Stimulated activated naive CD4-positive, alpha-beta T cell (primary cell): ENCODE data around the gene KRT1.
"Not testable (repeated sequence)": the region's sequence is repeated elsewhere in the genome, so short reads cannot be mapped to it uniquely, and the experiment has no call there.

ENCODE experiments used
- DNase-seq, 6 experiments: peaks; one replicate each; lab custom pipeline; 2025; lab: John Stamatoyannopoulos, UW

KRT1 gene

GRCh38 chr12:52680363-52680762 is at the start of gene KRT1:
TSS of gene KRT1 (minus strand) at chr12:52680407. CDS start at chr12:52680348, 59 bp downstream.
- no peak for DNase-seq

GRCh38 chr12:52729147-52729546 is 48.9 kb upstream of the KRT1 start:
- no peak for DNase-seq

- DNase-seq, result no peak
Measured at GRCh38 chr12:52728374-52728773, 48.2 kb upstream of the KRT1 start.

GRCh38 chr12:52727037-52727436 is 46.8 kb upstream of the KRT1 start:
- no peak for DNase-seq

GRCh38 chr12:52726451-52726850 is 46.2 kb upstream of the KRT1 start:
- DNase-seq, result no peak

GRCh38 chr12:52724384-52724783 is 44.2 kb upstream of the KRT1 start:
- no peak for DNase-seq

GRCh38 chr12:52722680-52723079 is 42.5 kb upstream of the KRT1 start:
- DNase-seq, result no peak

GRCh38 chr12:52721838-52722470 is 41.7 kb upstream of the KRT1 start:
- DNase-seq, result no peak

- DNase-seq, result no peak
Measured at GRCh38 chr12:52720365-52720886, 40.2 kb upstream of the KRT1 start.

GRCh38 chr12:52716061-52716460 is 35.9 kb upstream of the KRT1 start:
- no peak for DNase-seq

GRCh38 chr12:52715416-52715815 is 35.2 kb upstream of the KRT1 start:
- DNase-seq, result no peak

- DNase-seq, result no peak
Measured at GRCh38 chr12:52714887-52715281, 34.7 kb upstream of the KRT1 start.

GRCh38 chr12:52713960-52714886 is 34.0 kb upstream of the KRT1 start:
- peak in 4 of 6 experiments; percentile 12 to 52 (median 24) for DNase-seq

- not testable (repeated sequence) for DNase-seq
Measured at GRCh38 chr12:52712122-52712521, 31.9 kb upstream of the KRT1 start.

GRCh38 chr12:52710730-52711129 is 30.5 kb upstream of the KRT1 start:
- no peak for DNase-seq

GRCh38 chr12:52708010-52708409 is 27.8 kb upstream of the KRT1 start:
- peak in 3 of 6 experiments; percentile 21 to 54 (median 52) for DNase-seq

- DNase-seq, result no peak
Measured at GRCh38 chr12:52704464-52704863, 24.3 kb upstream of the KRT1 start.

GRCh38 chr12:52703878-52704277 is 23.7 kb upstream of the KRT1 start:
- no peak for DNase-seq

- no peak for DNase-seq
Measured at GRCh38 chr12:52703424-52703823, 23.2 kb upstream of the KRT1 start, which contains the start of gene KRT77. TSS of gene KRT77 (minus strand) at chr12:52703524. CDS start at chr12:52703434, 90 bp downstream.

GRCh38 chr12:52702338-52702737 is 22.1 kb upstream of the KRT1 start:
- DNase-seq, result no peak

- DNase-seq, result no peak
Measured at GRCh38 chr12:52701281-52701680, 21.1 kb upstream of the KRT1 start.

- DNase-seq, result no peak
Measured at GRCh38 chr12:52699960-52700359, 19.8 kb upstream of the KRT1 start.

- no peak for DNase-seq
Measured at GRCh38 chr12:52699373-52699772, 19.2 kb upstream of the KRT1 start.
